Loucy (cell line): ENCODE measurements around the gene SLC12A5.
A peak's percentile ranks its signal among the peaks of the same experiment; 100 is the strongest.

Experiments used
- H2AFZ ChIP-seq: fragments of 200-600 bp; sonication (generic); 2 replicates; pipeline ENCODE4 v1.6.0; 2016; ENCODE audit warnings: antibody characterized with exemption, mild to moderate bottlenecking, low read length, moderate library complexity
- H3F3A ChIP-seq: fragments of 200-600 bp; 2 replicates; pipeline ENCODE4 v1.6.0; 2016; ENCODE audit warnings: antibody characterized with exemption, low read depth, mild to moderate bottlenecking
- H3K27me3 ChIP-seq: fragments of 200-600 bp; sonication (generic); 2 replicates; pipeline ENCODE4 v1.6.1; 2014; ENCODE audit warnings: low read length, mild to moderate bottlenecking; ENCODE audit not compliant: insufficient read depth, poor library complexity, severe bottlenecking
- H3K36me3 ChIP-seq: fragments of 200-600 bp; sonication (generic); 2 replicates; pipeline ENCODE4 v1.6.1; 2016; ENCODE audit warnings: low read length; ENCODE audit not compliant: insufficient read depth
- H3K4me1 ChIP-seq: fragments of 200-600 bp; sonication (generic); 2 replicates; pipeline ENCODE4 v1.5.1; 2014; ENCODE audit warnings: low read length, mild to moderate bottlenecking; ENCODE audit not compliant: insufficient read depth, poor library complexity, severe bottlenecking
- H3K4me2 ChIP-seq: fragments of 200-600 bp; sonication (generic); 2 replicates; pipeline ENCODE4 v1.6.0; 2014; ENCODE audit warnings: antibody characterized with exemption, low read length, low read depth, mild to moderate bottlenecking; ENCODE audit not compliant: poor library complexity, severe bottlenecking
- H3K4me3 ChIP-seq: fragments of 200-600 bp; sonication (generic); 2 replicates; pipeline ENCODE4 v1.5.1; 2014; ENCODE audit warnings: low read length, mild to moderate bottlenecking, mixed read lengths; ENCODE audit not compliant: poor library complexity, severe bottlenecking
- H3K79me2 ChIP-seq: fragments of 200-600 bp; sonication (generic); 2 replicates; pipeline ENCODE4 v1.6.1; 2014; ENCODE audit warnings: low read length; ENCODE audit not compliant: insufficient read depth
- H3K9ac ChIP-seq: fragments of 200-600 bp; sonication (generic); 2 replicates; pipeline ENCODE4 v1.6.0; 2014; ENCODE audit warnings: mild to moderate bottlenecking, low read depth, low read length, moderate library complexity; ENCODE audit not compliant: poor library complexity, severe bottlenecking
- H3K9me2 ChIP-seq: fragments of 200-600 bp; sonication (generic); replicated peaks from 2 replicates; pipeline ENCODE4 v1.6.1; 2016; ENCODE audit warnings: low read depth, low read length, mixed read lengths
- H3K9me3 ChIP-seq: fragments of 200-600 bp; sonication (generic); 2 replicates; pipeline ENCODE4 v1.6.1; 2014; ENCODE audit warnings: mild to moderate bottlenecking, antibody characterized with exemption, low read length, low read depth; ENCODE audit not compliant: insufficient read depth
- H4K20me1 ChIP-seq: fragments of 200-600 bp; sonication (generic); 2 replicates; pipeline ENCODE4 v1.6.0; 2014; ENCODE audit warnings: antibody characterized with exemption, low read length, mild to moderate bottlenecking; ENCODE audit not compliant: insufficient read depth, poor library complexity, severe bottlenecking
- EZH2phosphoT487 ChIP-seq: fragments of 200-600 bp; IDR thresholded peaks from 2 replicates; pipeline ENCODE4 v1.6.1; 2018; ENCODE audit warnings: antibody characterized with exemption, mild to moderate bottlenecking, moderate library complexity, borderline replicate concordance
- TF ChIP-seq, protein P1 (sequence below): fragments of 200-600 bp; sonication (generic); conservative IDR thresholded peaks from 2 replicates; pipeline ENCODE4 v1.5.1; 2014; ENCODE audit warnings: mild to moderate bottlenecking, antibody characterized with exemption, low read length

The SLC12A5 gene

DNA sequence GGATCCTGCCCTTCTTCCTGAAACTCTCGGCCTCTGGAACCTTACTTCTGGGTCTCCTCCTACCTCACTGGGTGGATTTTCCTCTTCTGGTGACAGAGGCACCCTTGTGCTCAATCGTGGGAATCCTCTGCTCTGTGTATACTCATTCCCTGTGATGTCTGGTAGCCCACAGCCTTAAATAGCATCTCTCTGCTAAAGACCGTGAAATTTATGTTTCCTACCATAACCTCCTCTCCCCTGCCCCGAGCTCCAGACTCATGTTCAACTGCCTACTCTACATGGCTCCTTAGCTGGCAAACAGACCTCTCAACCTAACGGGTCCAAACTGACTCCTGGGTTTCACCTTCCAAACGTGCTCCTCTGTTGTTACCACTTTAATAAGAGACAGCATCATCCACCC, 10.4 kb upstream of the SLC12A5 start:
- no peak overlapping the region for H3K4me2 ChIP-seq
- no peaks in the 10 kb centered on the region for H3K79me2 ChIP-seq
- H2AFZ ChIP-seq = no peak overlapping the region
- TF ChIP-seq, protein P1, sequence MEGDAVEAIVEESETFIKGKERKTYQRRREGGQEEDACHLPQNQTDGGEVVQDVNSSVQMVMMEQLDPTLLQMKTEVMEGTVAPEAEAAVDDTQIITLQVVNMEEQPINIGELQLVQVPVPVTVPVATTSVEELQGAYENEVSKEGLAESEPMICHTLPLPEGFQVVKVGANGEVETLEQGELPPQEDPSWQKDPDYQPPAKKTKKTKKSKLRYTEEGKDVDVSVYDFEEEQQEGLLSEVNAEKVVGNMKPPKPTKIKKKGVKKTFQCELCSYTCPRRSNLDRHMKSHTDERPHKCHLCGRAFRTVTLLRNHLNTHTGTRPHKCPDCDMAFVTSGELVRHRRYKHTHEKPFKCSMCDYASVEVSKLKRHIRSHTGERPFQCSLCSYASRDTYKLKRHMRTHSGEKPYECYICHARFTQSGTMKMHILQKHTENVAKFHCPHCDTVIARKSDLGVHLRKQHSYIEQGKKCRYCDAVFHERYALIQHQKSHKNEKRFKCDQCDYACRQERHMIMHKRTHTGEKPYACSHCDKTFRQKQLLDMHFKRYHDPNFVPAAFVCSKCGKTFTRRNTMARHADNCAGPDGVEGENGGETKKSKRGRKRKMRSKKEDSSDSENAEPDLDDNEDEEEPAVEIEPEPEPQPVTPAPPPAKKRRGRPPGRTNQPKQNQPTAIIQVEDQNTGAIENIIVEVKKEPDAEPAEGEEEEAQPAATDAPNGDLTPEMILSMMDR = no peak
- no peak for TF ChIP-seq EZH2phosphoT487
- no peak overlapping the region for H3K4me3 ChIP-seq
- no peaks in the 10 kb centered on the region for H3K36me3 ChIP-seq
- no peaks in the 10 kb centered on the region for H4K20me1 ChIP-seq
- no peaks in the 10 kb centered on the region for H3K27me3 ChIP-seq
- H3K9me2 ChIP-seq = no peaks in the 10 kb centered on the region
- H3K4me1 ChIP-seq = peaks cover 19% of the 10 kb centered on the region
- H3K9me3 ChIP-seq = no peaks in the 10 kb centered on the region
- no peaks in the 10 kb centered on the region for H3F3A ChIP-seq
- H3K9ac ChIP-seq = no peak overlapping the region

DNA sequence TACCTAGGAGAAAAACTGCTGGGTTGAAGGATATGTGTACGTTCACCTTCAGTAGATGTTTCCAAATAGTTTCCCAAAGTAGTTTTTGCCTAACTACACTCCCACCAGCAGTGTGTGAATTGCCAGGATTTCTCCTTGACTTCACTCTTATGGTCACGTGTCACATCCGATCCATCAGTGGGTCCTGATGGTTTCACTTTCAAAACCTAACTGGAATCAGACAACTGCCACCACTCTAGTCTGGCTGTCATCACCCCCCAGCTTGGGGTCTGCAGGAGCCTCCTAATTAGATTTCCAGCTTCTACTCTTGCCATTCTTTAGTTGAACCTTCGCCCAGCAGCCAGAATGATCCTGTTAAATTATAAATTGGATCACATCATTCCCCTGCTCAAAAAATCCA, 8.5 kb upstream of the SLC12A5 start:
- Histone ChIP-seq H2AFZ (no peak overlapping the region), H3F3A (no peaks in the 10 kb centered on the region), H4K20me1 (peaks cover 3% of the 10 kb centered on the region), H3K9me3 (no peaks in the 10 kb centered on the region), H3K9ac (no peak overlapping the region), H3K9me2 (no peaks in the 10 kb centered on the region), H3K4me3 (peak overlapping the region; percentile 92), H3K27me3 (no peaks in the 10 kb centered on the region), H3K36me3 (no peaks in the 10 kb centered on the region), H3K79me2 (no peaks in the 10 kb centered on the region), H3K4me1 (peaks cover 11% of the 10 kb centered on the region), H3K4me2 (peak overlapping the region; percentile 99)
- TF ChIP-seq EZH2phosphoT487 = no peak
- TF ChIP-seq, protein P1 = no peak

DNA sequence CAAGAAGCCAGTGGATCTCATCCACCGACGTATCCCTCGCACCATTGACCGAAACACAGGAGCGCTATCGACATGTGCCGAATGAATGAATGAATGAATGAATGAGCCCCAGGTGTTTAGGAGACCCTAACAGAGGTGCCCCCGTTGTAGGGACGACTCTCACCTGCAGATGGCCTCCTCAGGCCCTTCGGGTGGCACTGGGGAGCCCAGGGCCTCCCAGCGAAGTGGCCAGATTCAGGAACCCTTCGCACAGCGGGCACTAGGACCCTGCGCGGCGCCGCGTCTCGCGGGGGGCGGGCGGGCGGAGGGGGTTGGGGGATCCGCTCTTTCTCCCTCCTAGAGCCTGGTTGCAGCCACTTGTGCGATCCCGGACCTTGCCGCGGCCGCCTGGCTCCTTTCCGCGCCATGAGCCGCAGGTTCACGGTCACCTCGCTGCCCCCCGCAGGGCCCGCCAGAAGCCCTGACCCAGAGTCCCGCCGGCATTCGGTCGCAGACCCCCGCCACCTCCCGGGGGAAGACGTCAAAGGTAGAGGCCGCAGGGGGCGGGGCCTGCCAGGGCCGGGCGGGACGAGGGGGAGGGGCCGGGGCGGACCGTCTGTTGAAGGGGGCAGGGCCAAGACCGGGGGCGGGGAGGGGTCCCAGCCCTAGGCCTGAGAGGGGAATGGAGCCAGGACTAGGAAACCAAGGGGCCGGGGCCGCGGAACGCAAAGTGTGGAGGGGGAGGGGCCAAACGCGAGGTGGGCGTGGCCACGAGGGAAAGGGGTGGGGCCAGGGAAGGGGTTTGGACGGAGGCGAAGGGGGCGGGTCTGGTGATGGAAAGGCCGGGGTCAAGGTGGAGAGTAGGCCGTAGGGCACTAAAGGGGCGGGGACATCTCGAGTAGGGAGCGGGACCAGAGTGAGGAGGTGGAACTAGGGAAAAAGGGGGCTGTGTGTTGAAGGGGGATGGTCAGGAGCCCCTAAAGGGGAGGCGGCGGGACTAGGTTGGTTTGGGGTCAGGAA, 7.4 kb upstream of the SLC12A5 start:
- H2AFZ ChIP-seq = peak overlapping the region; percentile 86

More for the DNA sequence above, 7.4 kb upstream of the SLC12A5 start:
- Histone ChIP-seq H3K9me2 (no peaks in the 10 kb centered on the region), H3K4me1 (peaks cover 11% of the 10 kb centered on the region), H3K9ac (peak overlapping the region; percentile 72), H3K36me3 (no peaks in the 10 kb centered on the region), H3K79me2 (no peaks in the 10 kb centered on the region), H4K20me1 (peaks cover 9% of the 10 kb centered on the region), H3K9me3 (no peaks in the 10 kb centered on the region), H3K27me3 (no peaks in the 10 kb centered on the region), H3F3A (no peaks in the 10 kb centered on the region), H3K4me3 (peak overlapping the region; percentile 92), H3K4me2 (peak overlapping the region; percentile 99)
- no peak for TF ChIP-seq EZH2phosphoT487
- TF ChIP-seq, protein P1 = peak; percentile 43
